ENCODE data around the gene THEMIS. TPM values are rescaled to one million over a fixed set of nuclear protein-coding genes. Genes with fewer than 3 reads are reported as not detected.
A peak's percentile ranks its signal among the peaks of the same experiment; 100 is the strongest.

The THEMIS gene
- total RNA-seq, 1 experiment from 2014 or later = not detected

GRCh38 chr6:127841811-127842210, 59.0 kb downstream of the THEMIS start:
- Mint-ChIP-seq H3K9me3 (no peaks in the 10 kb centered on the region), H3K27ac (no peak overlapping the region), H3K4me3 (no peak overlapping the region), H3K4me1 (no peaks in the 10 kb centered on the region), H3K27me3 (ENCODE audit: low read depth) (no peaks in the 10 kb centered on the region), H3K36me3 (no peaks in the 10 kb centered on the region)
- TF ChIP-seq SOX15 (CRISPR knock-in tag; IDR thresholded peaks at IDR 0.05) (no peak), ZNF263 (CRISPR knock-in tag; IDR thresholded peaks at IDR 0.05; ENCODE audit: low read depth) (no peak), ZMAT4 (CRISPR knock-in tag; IDR thresholded peaks at IDR 0.05) (no peak), ATF1 (CRISPR knock-in tag; IDR thresholded peaks at IDR 0.05) (no peak), NR2C2 (CRISPR knock-in tag; IDR thresholded peaks at IDR 0.05) (no peak), GABPB1 (CRISPR knock-in tag; IDR thresholded peaks at IDR 0.05) (no peak), FOXP1 (CRISPR knock-in tag; IDR thresholded peaks at IDR 0.05; ENCODE audit: borderline replicate concordance) (no peak), ELF4 (CRISPR knock-in tag; IDR thresholded peaks at IDR 0.05; ENCODE audit: low read depth) (no peak), NFE2L1 (CRISPR knock-in tag; IDR thresholded peaks at IDR 0.05) (no peak), IRF1 (CRISPR knock-in tag; IDR thresholded peaks at IDR 0.05) (no peak), MAX (CRISPR knock-in tag; IDR thresholded peaks at IDR 0.05) (no peak), RELA (CRISPR knock-in tag; IDR thresholded peaks at IDR 0.05; ENCODE audit: borderline replicate concordance) (no peak), ETV6 (CRISPR knock-in tag; IDR thresholded peaks at IDR 0.05) (no peak), ZBTB21 (CRISPR knock-in tag; IDR thresholded peaks at IDR 0.05; ENCODE audit: borderline replicate concordance) (no peak)
- TF ChIP-seq, protein P1, sequence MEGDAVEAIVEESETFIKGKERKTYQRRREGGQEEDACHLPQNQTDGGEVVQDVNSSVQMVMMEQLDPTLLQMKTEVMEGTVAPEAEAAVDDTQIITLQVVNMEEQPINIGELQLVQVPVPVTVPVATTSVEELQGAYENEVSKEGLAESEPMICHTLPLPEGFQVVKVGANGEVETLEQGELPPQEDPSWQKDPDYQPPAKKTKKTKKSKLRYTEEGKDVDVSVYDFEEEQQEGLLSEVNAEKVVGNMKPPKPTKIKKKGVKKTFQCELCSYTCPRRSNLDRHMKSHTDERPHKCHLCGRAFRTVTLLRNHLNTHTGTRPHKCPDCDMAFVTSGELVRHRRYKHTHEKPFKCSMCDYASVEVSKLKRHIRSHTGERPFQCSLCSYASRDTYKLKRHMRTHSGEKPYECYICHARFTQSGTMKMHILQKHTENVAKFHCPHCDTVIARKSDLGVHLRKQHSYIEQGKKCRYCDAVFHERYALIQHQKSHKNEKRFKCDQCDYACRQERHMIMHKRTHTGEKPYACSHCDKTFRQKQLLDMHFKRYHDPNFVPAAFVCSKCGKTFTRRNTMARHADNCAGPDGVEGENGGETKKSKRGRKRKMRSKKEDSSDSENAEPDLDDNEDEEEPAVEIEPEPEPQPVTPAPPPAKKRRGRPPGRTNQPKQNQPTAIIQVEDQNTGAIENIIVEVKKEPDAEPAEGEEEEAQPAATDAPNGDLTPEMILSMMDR (IDR thresholded peaks at IDR 0.05) = no peak
- TF ChIP-seq, protein P2, sequence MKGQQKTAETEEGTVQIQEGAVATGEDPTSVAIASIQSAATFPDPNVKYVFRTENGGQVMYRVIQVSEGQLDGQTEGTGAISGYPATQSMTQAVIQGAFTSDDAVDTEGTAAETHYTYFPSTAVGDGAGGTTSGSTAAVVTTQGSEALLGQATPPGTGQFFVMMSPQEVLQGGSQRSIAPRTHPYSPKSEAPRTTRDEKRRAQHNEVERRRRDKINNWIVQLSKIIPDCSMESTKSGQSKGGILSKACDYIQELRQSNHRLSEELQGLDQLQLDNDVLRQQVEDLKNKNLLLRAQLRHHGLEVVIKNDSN (CRISPR knock-in tag; IDR thresholded peaks at IDR 0.05) = no peak
- TF ChIP-seq, protein P3, sequence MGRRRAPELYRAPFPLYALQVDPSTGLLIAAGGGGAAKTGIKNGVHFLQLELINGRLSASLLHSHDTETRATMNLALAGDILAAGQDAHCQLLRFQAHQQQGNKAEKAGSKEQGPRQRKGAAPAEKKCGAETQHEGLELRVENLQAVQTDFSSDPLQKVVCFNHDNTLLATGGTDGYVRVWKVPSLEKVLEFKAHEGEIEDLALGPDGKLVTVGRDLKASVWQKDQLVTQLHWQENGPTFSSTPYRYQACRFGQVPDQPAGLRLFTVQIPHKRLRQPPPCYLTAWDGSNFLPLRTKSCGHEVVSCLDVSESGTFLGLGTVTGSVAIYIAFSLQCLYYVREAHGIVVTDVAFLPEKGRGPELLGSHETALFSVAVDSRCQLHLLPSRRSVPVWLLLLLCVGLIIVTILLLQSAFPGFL (CRISPR knock-in tag; IDR thresholded peaks at IDR 0.05; ENCODE audit: borderline replicate concordance) = no peak
- TF ChIP-seq, protein P4, sequence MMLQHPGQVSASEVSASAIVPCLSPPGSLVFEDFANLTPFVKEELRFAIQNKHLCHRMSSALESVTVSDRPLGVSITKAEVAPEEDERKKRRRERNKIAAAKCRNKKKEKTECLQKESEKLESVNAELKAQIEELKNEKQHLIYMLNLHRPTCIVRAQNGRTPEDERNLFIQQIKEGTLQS (CRISPR knock-in tag; conservative IDR thresholded peaks at IDR 0.05) = no peak
- no peak for ATAC-seq
- ChIA-PET POLR2A (no interaction called here), CTCF (interaction anchor here (0.7 to 1.0 kb wide), 2 partner anchors 14 to 115 kb away, joined by 3 to 5 read pairs; no protein-coding TSS in a partner anchor)
- no peak for DNase-seq (ENCODE audit: low spot score)

DNA sequence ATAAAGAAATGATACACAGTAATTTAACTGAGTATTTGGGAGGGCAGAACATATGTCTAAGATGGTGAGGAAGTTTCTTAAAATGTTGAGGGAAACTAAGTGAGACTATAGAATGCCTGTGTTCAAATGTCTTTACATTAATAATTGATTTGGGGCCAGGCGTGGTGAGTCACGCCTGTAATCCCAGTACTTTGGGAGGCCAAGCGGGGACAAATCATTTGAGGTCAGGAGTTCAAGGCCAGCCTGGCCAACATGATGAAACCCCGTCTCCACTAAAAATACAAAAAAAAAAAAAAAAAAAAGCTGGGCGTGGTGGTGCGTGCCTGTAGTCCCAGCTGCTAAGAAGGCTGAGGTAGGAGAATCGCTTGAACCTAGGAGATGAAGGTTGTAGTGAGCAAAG, 66.7 kb downstream of the THEMIS start:
- Mint-ChIP-seq H3K4me3 (no peak overlapping the region), H3K27me3 (ENCODE audit: low read depth) (no peaks in the 10 kb centered on the region), H3K27ac (no peak overlapping the region), H3K4me1 (peaks cover 8% of the 10 kb centered on the region; the same call in 1 of the 2 replicates), H3K36me3 (no peaks in the 10 kb centered on the region), H3K9me3 (no peaks in the 10 kb centered on the region)
- ChIA-PET CTCF (no interaction called here), POLR2A (no interaction called here)
- ATAC-seq (no peak), DNase-seq (ENCODE audit: low spot score) (no peak)
- TF ChIP-seq MXD4 (CRISPR knock-in tag; IDR thresholded peaks at IDR 0.05; ENCODE audit: borderline replicate concordance) (no peak), GABPB1 (CRISPR knock-in tag; IDR thresholded peaks at IDR 0.05) (peak; percentile 81)
